HepG2 (cell line): ENCODE data around the gene RMI2. TPM values are rescaled to one million over a fixed set of nuclear protein-coding genes. Genes with fewer than 3 reads are reported as not detected.

Experiments
- CCDC6 ChIP-seq: sonication (generic); formaldehyde crosslinking; IDR thresholded peaks from 2 replicates; pipeline ENCODE4 v1.8.1; 2022; ENCODE audit warnings: mild to moderate bottlenecking, missing genetic modification reagents, moderate library complexity
- MBNL3 ChIP-seq: fragments of 250-450 bp; sonication (Bioruptor Pico); conservative IDR thresholded peaks from 2 replicates; pipeline ENCODE4 v1.8.0; 2022; ENCODE audit warnings: mild to moderate bottlenecking, inconsistent platforms
- MED1 ChIP-seq: sonication (generic); formaldehyde crosslinking; IDR thresholded peaks from 2 replicates; pipeline ENCODE4 v1.4.0; 2020; ENCODE audit warnings: missing genetic modification reagents
- NFYC ChIP-seq: IDR thresholded peaks from 2 replicates; pipeline ENCODE4 v1.6.1; 2016; ENCODE audit warnings: missing genetic modification reagents, missing compliant biosample characterization
- NKX3-1 ChIP-seq: sonication (generic); formaldehyde crosslinking; IDR thresholded peaks from 2 replicates; pipeline ENCODE4 v1.5.0; 2020; ENCODE audit warnings: missing genetic modification reagents
- NR2C2 ChIP-seq: sonication (generic); formaldehyde crosslinking; IDR thresholded peaks from 2 replicates; pipeline ENCODE4 v1.4.0; 2020; ENCODE audit warnings: missing genetic modification reagents, mild to moderate bottlenecking, moderate library complexity, borderline replicate concordance
- PRMT3 ChIP-seq: sonication (generic); formaldehyde crosslinking; IDR thresholded peaks from 2 replicates; pipeline ENCODE4 v1.8.1; 2022; ENCODE audit warnings: low read depth, mild to moderate bottlenecking, moderate library complexity, missing genetic modification reagents, borderline replicate concordance
- SIN3B ChIP-seq: fragments of 150-350 bp; IDR thresholded peaks from 2 replicates; pipeline ENCODE4 v1.6.1; 2014; ENCODE audit warnings: low read length
- TOPORS ChIP-seq: sonication (generic); formaldehyde crosslinking; IDR thresholded peaks from 2 replicates; pipeline ENCODE4 v1.8.0; 2023; ENCODE audit warnings: mild to moderate bottlenecking, missing genetic modification reagents
- ZBTB3 ChIP-seq: sonication (generic); formaldehyde crosslinking; IDR thresholded peaks from 2 replicates; pipeline ENCODE4 v1.4.0; 2020; ENCODE audit warnings: low read depth, mild to moderate bottlenecking, moderate library complexity, missing genetic modification reagents, borderline replicate concordance
- ZSCAN30 ChIP-seq: sonication (generic); formaldehyde crosslinking; IDR thresholded peaks from 2 replicates; pipeline ENCODE4 v1.5.0; 2020; ENCODE audit warnings: mild to moderate bottlenecking, missing genetic modification reagents
- polyA plus RNA-seq, 8 experiments: library from polyadenylated mRNA; depleted of rRNA in 3 of 8; stranded (reverse) in 7 of 8; unstranded in 1 of 8; fragments of >200 nt; fragmentation: Illumina TruSeq in 4 of 8; extraction: Trizol in 4 of 8; gene quantifications; 2 replicates each; pipeline versions ENCODE4 v1.2.1 to v1.2.3, GENCODE V29; 2011 to 2016; ENCODE audit warnings: low read depth in 4 of 8, missing spikeins in 1 of 8, mixed read lengths in 1 of 8; ENCODE audit not compliant: insufficient read depth in 1 of 8
- total RNA-seq, 5 experiments: library from RNA; depleted of rRNA; stranded (reverse); fragments of >200 nt; fragmentation: Illumina TruSeq; extraction: Trizol; gene quantifications; 2 replicates each; pipeline ENCODE4 v1.2.3, GENCODE V29; 2016; ENCODE audit warnings: low read depth in 1 of 5
- TF ChIP-seq, protein P1 (sequence below): sonication (generic); formaldehyde crosslinking; IDR thresholded peaks from 2 replicates; pipeline ENCODE4 v1.4.0; 2020; ENCODE audit warnings: low read depth, missing genetic modification reagents
- TF ChIP-seq, protein P2 (sequence below): sonication (generic); formaldehyde crosslinking; IDR thresholded peaks from 2 replicates; pipeline ENCODE4 v1.4.0; 2020; ENCODE audit warnings: missing genetic modification reagents
- TF ChIP-seq, protein P3 (sequence below): sonication (generic); formaldehyde crosslinking; IDR thresholded peaks from 2 replicates; pipeline ENCODE4 v1.5.0; 2020; ENCODE audit warnings: mild to moderate bottlenecking, missing genetic modification reagents, borderline replicate concordance

The RMI2 gene
- total and polyA plus RNA-seq, 2 of the 13 experiments (the other 11 are each of a cell fraction or from before 2014, with no cell fraction given) = 24.5 to 55.7 TPM

DNA sequence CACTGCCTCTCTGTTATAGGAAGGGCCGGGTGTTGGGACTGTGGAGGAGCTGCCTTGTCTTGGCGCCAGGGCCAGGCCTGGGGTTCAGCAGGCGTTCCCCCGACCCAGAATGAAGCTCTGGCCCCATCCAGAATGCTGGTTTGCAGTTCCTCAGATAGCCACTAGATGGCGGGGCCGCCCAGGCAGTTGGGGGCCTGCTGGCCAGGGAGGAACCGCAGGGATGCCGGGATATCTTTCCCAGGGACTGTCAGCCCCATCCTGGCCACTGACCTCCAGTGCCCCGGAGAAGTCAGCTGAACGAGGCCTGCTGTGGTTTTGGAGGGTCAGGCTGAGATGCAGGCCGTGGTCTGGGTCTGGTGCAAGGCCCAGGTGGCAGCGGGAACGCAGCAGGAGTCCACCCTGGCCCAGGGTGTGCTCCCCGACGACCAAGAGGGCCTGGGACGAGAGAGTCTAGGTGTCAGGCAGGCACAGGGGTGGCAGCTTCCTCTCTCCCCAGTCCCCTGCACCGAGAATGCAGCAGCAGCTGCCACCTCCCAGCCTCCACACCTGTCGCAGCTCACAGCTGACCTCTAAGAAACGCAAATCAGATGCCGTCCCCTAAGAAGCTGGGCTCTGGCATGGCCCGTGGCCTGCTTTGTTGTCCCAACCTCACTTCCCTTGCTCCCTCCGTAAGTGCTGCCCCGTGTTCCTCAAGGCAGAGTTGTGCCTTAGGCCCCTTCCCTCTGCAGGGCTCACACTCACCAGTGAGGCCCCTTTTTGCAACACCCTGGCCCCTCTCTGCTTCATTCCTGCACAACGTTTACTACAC, 51.2 kb downstream of the RMI2 start (continued):
- TF ChIP-seq, protein P1, sequence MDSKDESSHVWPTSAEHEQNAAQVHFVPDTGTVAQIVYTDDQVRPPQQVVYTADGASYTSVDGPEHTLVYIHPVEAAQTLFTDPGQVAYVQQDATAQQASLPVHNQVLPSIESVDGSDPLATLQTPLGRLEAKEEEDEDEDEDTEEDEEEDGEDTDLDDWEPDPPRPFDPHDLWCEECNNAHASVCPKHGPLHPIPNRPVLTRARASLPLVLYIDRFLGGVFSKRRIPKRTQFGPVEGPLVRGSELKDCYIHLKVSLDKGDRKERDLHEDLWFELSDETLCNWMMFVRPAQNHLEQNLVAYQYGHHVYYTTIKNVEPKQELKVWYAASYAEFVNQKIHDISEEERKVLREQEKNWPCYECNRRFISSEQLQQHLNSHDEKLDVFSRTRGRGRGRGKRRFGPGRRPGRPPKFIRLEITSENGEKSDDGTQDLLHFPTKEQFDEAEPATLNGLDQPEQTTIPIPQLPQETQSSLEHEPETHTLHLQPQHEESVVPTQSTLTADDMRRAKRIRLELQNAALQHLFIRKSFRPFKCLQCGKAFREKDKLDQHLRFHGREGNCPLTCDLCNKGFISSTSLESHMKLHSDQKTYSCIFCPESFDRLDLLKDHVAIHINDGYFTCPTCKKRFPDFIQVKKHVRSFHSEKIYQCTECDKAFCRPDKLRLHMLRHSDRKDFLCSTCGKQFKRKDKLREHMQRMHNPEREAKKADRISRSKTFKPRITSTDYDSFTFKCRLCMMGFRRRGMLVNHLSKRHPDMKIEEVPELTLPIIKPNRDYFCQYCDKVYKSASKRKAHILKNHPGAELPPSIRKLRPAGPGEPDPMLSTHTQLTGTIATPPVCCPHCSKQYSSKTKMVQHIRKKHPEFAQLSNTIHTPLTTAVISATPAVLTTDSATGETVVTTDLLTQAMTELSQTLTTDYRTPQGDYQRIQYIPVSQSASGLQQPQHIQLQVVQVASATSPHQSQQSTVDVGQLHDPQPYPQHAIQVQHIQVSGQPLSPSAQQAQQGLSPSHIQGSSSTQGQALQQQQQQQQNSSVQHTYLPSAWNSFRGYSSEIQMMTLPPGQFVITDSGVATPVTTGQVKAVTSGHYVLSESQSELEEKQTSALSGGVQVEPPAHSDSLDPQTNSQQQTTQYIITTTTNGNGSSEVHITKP (CRISPR knock-in tag) = peak; percentile 26; the same call in 1 of the 2 replicates
- TF ChIP-seq NKX3-1 (CRISPR knock-in tag) (peak; percentile 76), NR2C2 (peak; percentile 24; the same call in 1 of the 2 replicates), CCDC6 (CRISPR knock-in tag) (peak; percentile 55; the same call in 1 of the 2 replicates), SIN3B (0 out of 2 replicates have a peak, but pooled peaks have one; percentile 58), NFYC (no peak), ZSCAN30 (CRISPR knock-in tag) (no peak), MBNL3 (CRISPR knock-in tag) (no peak), TOPORS (CRISPR knock-in tag) (peak; percentile 46), MED1 (CRISPR knock-in tag) (peak; percentile 70), ZBTB3 (CRISPR knock-in tag) (no peak), PRMT3 (CRISPR knock-in tag) (no peak)
- TF ChIP-seq, protein P2, sequence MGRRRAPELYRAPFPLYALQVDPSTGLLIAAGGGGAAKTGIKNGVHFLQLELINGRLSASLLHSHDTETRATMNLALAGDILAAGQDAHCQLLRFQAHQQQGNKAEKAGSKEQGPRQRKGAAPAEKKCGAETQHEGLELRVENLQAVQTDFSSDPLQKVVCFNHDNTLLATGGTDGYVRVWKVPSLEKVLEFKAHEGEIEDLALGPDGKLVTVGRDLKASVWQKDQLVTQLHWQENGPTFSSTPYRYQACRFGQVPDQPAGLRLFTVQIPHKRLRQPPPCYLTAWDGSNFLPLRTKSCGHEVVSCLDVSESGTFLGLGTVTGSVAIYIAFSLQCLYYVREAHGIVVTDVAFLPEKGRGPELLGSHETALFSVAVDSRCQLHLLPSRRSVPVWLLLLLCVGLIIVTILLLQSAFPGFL (CRISPR knock-in tag) = no peak
- TF ChIP-seq, protein P3, sequence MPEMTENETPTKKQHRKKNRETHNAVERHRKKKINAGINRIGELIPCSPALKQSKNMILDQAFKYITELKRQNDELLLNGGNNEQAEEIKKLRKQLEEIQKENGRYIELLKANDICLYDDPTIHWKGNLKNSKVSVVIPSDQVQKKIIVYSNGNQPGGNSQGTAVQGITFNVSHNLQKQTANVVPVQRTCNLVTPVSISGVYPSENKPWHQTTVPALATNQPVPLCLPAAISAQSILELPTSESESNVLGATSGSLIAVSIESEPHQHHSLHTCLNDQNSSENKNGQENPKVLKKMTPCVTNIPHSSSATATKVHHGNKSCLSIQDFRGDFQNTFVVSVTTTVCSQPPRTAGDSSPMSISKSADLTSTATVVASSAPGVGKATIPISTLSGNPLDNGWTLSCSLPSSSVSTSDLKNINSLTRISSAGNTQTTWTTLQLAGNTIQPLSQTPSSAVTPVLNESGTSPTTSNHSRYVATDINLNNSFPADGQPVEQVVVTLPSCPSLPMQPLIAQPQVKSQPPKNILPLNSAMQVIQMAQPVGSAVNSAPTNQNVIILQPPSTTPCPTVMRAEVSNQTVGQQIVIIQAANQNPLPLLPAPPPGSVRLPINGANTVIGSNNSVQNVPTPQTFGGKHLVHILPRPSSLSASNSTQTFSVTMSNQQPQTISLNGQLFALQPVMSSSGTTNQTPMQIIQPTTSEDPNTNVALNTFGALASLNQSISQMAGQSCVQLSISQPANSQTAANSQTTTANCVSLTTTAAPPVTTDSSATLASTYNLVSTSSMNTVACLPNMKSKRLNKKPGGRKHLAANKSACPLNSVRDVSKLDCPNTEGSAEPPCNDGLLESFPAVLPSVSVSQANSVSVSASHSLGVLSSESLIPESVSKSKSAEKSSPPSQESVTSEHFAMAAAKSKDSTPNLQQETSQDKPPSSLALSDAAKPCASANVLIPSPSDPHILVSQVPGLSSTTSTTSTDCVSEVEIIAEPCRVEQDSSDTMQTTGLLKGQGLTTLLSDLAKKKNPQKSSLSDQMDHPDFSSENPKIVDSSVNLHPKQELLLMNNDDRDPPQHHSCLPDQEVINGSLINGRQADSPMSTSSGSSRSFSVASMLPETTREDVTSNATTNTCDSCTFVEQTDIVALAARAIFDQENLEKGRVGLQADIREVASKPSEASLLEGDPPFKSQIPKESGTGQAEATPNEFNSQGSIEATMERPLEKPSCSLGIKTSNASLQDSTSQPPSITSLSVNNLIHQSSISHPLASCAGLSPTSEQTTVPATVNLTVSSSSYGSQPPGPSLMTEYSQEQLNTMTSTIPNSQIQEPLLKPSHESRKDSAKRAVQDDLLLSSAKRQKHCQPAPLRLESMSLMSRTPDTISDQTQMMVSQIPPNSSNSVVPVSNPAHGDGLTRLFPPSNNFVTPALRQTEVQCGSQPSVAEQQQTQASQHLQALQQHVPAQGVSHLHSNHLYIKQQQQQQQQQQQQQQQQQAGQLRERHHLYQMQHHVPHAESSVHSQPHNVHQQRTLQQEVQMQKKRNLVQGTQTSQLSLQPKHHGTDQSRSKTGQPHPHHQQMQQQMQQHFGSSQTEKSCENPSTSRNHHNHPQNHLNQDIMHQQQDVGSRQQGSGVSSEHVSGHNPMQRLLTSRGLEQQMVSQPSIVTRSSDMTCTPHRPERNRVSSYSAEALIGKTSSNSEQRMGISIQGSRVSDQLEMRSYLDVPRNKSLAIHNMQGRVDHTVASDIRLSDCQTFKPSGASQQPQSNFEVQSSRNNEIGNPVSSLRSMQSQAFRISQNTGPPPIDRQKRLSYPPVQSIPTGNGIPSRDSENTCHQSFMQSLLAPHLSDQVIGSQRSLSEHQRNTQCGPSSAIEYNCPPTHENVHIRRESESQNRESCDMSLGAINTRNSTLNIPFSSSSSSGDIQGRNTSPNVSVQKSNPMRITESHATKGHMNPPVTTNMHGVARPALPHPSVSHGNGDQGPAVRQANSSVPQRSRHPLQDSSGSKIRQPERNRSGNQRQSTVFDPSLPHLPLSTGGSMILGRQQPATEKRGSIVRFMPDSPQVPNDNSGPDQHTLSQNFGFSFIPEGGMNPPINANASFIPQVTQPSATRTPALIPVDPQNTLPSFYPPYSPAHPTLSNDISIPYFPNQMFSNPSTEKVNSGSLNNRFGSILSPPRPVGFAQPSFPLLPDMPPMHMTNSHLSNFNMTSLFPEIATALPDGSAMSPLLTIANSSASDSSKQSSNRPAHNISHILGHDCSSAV (CRISPR knock-in tag) = no peak
